ENCODE data around the gene SCN4A. TPM values are rescaled to one million over a fixed set of nuclear protein-coding genes. Genes with fewer than 3 reads are reported as not detected.
A peak's percentile ranks its signal among the peaks of the same experiment; 100 is the strongest.
"Not testable (repeated sequence)": the region's sequence is repeated elsewhere in the genome, so short reads cannot be mapped to it uniquely, and the experiment has no call there.

SCN4A gene
- polyA plus RNA-seq, 2 donors, result 0.01 to 0.08 TPM

GRCh38 chr17:63986821-63987220 lies 14.1 kb upstream of the SCN4A start:
- Histone ChIP-seq H3K27me3 (ENCODE audit: control insufficient read depth in 1 of 2, insufficient read depth in 2 of 2, low read length in 2 of 2) (no peaks in the 10 kb centered on the region), H3K9me3 (ENCODE audit: control insufficient read depth in 2 of 2, insufficient read depth in 1 of 2, low read depth in 1 of 2, low read length in 1 of 2) (peaks cover 0 to under 1% of the 10 kb centered on the region in 2 donors), H3K4me3 (ENCODE audit: low read depth in 1 of 2, low read length in 2 of 2) (no peak overlapping the region), H3K4me1 (ENCODE audit: control insufficient read depth in 2 of 2, insufficient read depth in 2 of 2, low read length in 1 of 2) (peaks cover 3 to 8% of the 10 kb centered on the region in 2 donors), H3K36me3 (ENCODE audit: control insufficient read depth in 2 of 2, insufficient read depth in 2 of 2, low read length in 1 of 2) (no peaks in the 10 kb centered on the region), H3K27ac (ENCODE audit: low read depth in 2 of 2, low read length in 1 of 2) (no peak overlapping the region)
- 38 to 50% methylated on average over 3 of the region's 3 CpGs for WGBS, 2 donors

GRCh38 chr17:63985387-63986140 lies 12.8 kb upstream of the SCN4A start:
- Histone ChIP-seq H3K27ac (ENCODE audit: low read depth in 2 of 2, low read length in 1 of 2) (peak overlapping the region in 1 of 2 donors; percentile 16), H3K4me1 (ENCODE audit: control insufficient read depth in 2 of 2, insufficient read depth in 2 of 2, low read length in 1 of 2) (peaks cover 3 to 8% of the 10 kb centered on the region in 2 donors), H3K9me3 (ENCODE audit: control insufficient read depth in 2 of 2, insufficient read depth in 1 of 2, low read depth in 1 of 2, low read length in 1 of 2) (no peaks in the 10 kb centered on the region), H3K27me3 (ENCODE audit: control insufficient read depth in 1 of 2, insufficient read depth in 2 of 2, low read length in 2 of 2) (no peaks in the 10 kb centered on the region), H3K36me3 (ENCODE audit: control insufficient read depth in 2 of 2, insufficient read depth in 2 of 2, low read length in 1 of 2) (no peaks in the 10 kb centered on the region), H3K4me3 (ENCODE audit: low read depth in 1 of 2, low read length in 2 of 2) (no peak overlapping the region)
- 87 to 88% methylated on average over 13 of the region's 13 CpGs for WGBS, 2 donors

- H3K9me3 ChIP-seq (ENCODE audit: control insufficient read depth in 2 of 2, insufficient read depth in 1 of 2, low read depth in 1 of 2, low read length in 1 of 2), result no peaks in the 10 kb centered on the region
- 60 to 69% methylated on average over 16 of the region's 16 CpGs for WGBS, 2 donors
- no peaks in the 10 kb centered on the region for H3K27me3 ChIP-seq (ENCODE audit: control insufficient read depth in 1 of 2, insufficient read depth in 2 of 2, low read length in 2 of 2)
- H3K36me3 ChIP-seq (ENCODE audit: control insufficient read depth in 2 of 2, insufficient read depth in 2 of 2, low read length in 1 of 2), result no peaks in the 10 kb centered on the region
- no peak overlapping the region for H3K4me3 ChIP-seq (ENCODE audit: low read depth in 1 of 2, low read length in 2 of 2)
- H3K4me1 ChIP-seq (ENCODE audit: control insufficient read depth in 2 of 2, insufficient read depth in 2 of 2, low read length in 1 of 2), result peaks cover 3 to 8% of the 10 kb centered on the region in 2 donors
- H3K27ac ChIP-seq (ENCODE audit: low read depth in 2 of 2, low read length in 1 of 2), result peak overlapping the region in 1 of 2 donors; percentile 21
Measured at GRCh38 chr17:63984651-63985386, 12.1 kb upstream of the SCN4A start.

GRCh38 chr17:63984236-63984635 lies 11.5 kb upstream of the SCN4A start:
- WGBS, 2 donors, result 73 to 78% methylated on average over 5 of the region's 5 CpGs
- no peak overlapping the region for H3K4me3 ChIP-seq (ENCODE audit: low read depth in 1 of 2, low read length in 2 of 2)
- H3K27me3 ChIP-seq (ENCODE audit: control insufficient read depth in 1 of 2, insufficient read depth in 2 of 2, low read length in 2 of 2), result no peaks in the 10 kb centered on the region
- H3K9me3 ChIP-seq (ENCODE audit: control insufficient read depth in 2 of 2, insufficient read depth in 1 of 2, low read depth in 1 of 2, low read length in 1 of 2), result no peaks in the 10 kb centered on the region
- H3K4me1 ChIP-seq (ENCODE audit: control insufficient read depth in 2 of 2, insufficient read depth in 2 of 2, low read length in 1 of 2), result peaks cover 3 to 8% of the 10 kb centered on the region in 2 donors
- peak overlapping the region in 1 of 2 donors; percentile 16 for H3K27ac ChIP-seq (ENCODE audit: low read depth in 2 of 2, low read length in 1 of 2)
- no peaks in the 10 kb centered on the region for H3K36me3 ChIP-seq (ENCODE audit: control insufficient read depth in 2 of 2, insufficient read depth in 2 of 2, low read length in 1 of 2)

- Histone ChIP-seq H3K36me3 (ENCODE audit: control insufficient read depth in 2 of 2, insufficient read depth in 2 of 2, low read length in 1 of 2) (no peaks in the 10 kb centered on the region), H3K27ac (ENCODE audit: low read depth in 2 of 2, low read length in 1 of 2) (no peak overlapping the region), H3K9me3 (ENCODE audit: control insufficient read depth in 2 of 2, insufficient read depth in 1 of 2, low read depth in 1 of 2, low read length in 1 of 2) (no peaks in the 10 kb centered on the region), H3K4me1 (ENCODE audit: control insufficient read depth in 2 of 2, insufficient read depth in 2 of 2, low read length in 1 of 2) (peaks cover 0 to 8% of the 10 kb centered on the region in 2 donors), H3K27me3 (ENCODE audit: control insufficient read depth in 1 of 2, insufficient read depth in 2 of 2, low read length in 2 of 2) (no peaks in the 10 kb centered on the region), H3K4me3 (ENCODE audit: low read depth in 1 of 2, low read length in 2 of 2) (no peak overlapping the region)
- 65 to 74% methylated on average over 7 of the region's 7 CpGs for WGBS, 2 donors
Measured at GRCh38 chr17:63983320-63983719, 10.6 kb upstream of the SCN4A start.

GRCh38 chr17:63982641-63983040 lies 9.9 kb upstream of the SCN4A start:
- not testable (repeated sequence) for H3K4me3 ChIP-seq (ENCODE audit: low read depth in 1 of 2, low read length in 2 of 2); H3K36me3 ChIP-seq (ENCODE audit: control insufficient read depth in 2 of 2, insufficient read depth in 2 of 2, low read length in 1 of 2); H3K9me3 ChIP-seq (ENCODE audit: control insufficient read depth in 2 of 2, insufficient read depth in 1 of 2, low read depth in 1 of 2, low read length in 1 of 2); H3K4me1 ChIP-seq (ENCODE audit: control insufficient read depth in 2 of 2, insufficient read depth in 2 of 2, low read length in 1 of 2); H3K27ac ChIP-seq (ENCODE audit: low read depth in 2 of 2, low read length in 1 of 2); H3K27me3 ChIP-seq (ENCODE audit: control insufficient read depth in 1 of 2, insufficient read depth in 2 of 2, low read length in 2 of 2)
- 96 to 97% methylated on average over 2 of the region's 2 CpGs for WGBS, 2 donors

- no peak overlapping the region for H3K27ac ChIP-seq (ENCODE audit: low read depth in 2 of 2, low read length in 1 of 2)
- H3K27me3 ChIP-seq (ENCODE audit: control insufficient read depth in 1 of 2, insufficient read depth in 2 of 2, low read length in 2 of 2), result no peaks in the 10 kb centered on the region
- WGBS, 2 donors, result 79 to 81% methylated on average over 13 of the region's 13 CpGs
- no peaks in the 10 kb centered on the region for H3K9me3 ChIP-seq (ENCODE audit: control insufficient read depth in 2 of 2, insufficient read depth in 1 of 2, low read depth in 1 of 2, low read length in 1 of 2)
- peaks cover 0 to 8% of the 10 kb centered on the region in 2 donors for H3K4me1 ChIP-seq (ENCODE audit: control insufficient read depth in 2 of 2, insufficient read depth in 2 of 2, low read length in 1 of 2)
- H3K36me3 ChIP-seq (ENCODE audit: control insufficient read depth in 2 of 2, insufficient read depth in 2 of 2, low read length in 1 of 2), result no peaks in the 10 kb centered on the region
- no peak overlapping the region for H3K4me3 ChIP-seq (ENCODE audit: low read depth in 1 of 2, low read length in 2 of 2)
Measured at GRCh38 chr17:63978272-63979200, 5.8 kb upstream of the SCN4A start.

- no peak overlapping the region for H3K27ac ChIP-seq (ENCODE audit: low read depth in 2 of 2, low read length in 1 of 2)
- WGBS, 2 donors, result 71 to 72% methylated on average over 3 of the region's 3 CpGs
- H3K9me3 ChIP-seq (ENCODE audit: control insufficient read depth in 2 of 2, insufficient read depth in 1 of 2, low read depth in 1 of 2, low read length in 1 of 2), result no peaks in the 10 kb centered on the region
- H3K27me3 ChIP-seq (ENCODE audit: control insufficient read depth in 1 of 2, insufficient read depth in 2 of 2, low read length in 2 of 2), result no peaks in the 10 kb centered on the region
- H3K4me1 ChIP-seq (ENCODE audit: control insufficient read depth in 2 of 2, insufficient read depth in 2 of 2, low read length in 1 of 2), result peaks cover 0 to 8% of the 10 kb centered on the region in 2 donors
- no peak overlapping the region for H3K4me3 ChIP-seq (ENCODE audit: low read depth in 1 of 2, low read length in 2 of 2)
- H3K36me3 ChIP-seq (ENCODE audit: control insufficient read depth in 2 of 2, insufficient read depth in 2 of 2, low read length in 1 of 2), result no peaks in the 10 kb centered on the region
Measured at GRCh38 chr17:63976702-63977101, 4.0 kb upstream of the SCN4A start.

GRCh38 chr17:63975541-63976092 lies 2.9 kb upstream of the SCN4A start:
- no peak overlapping the region for H3K4me3 ChIP-seq (ENCODE audit: low read depth in 1 of 2, low read length in 2 of 2)
- peaks cover 0 to 8% of the 10 kb centered on the region in 2 donors for H3K4me1 ChIP-seq (ENCODE audit: control insufficient read depth in 2 of 2, insufficient read depth in 2 of 2, low read length in 1 of 2)
- WGBS, 2 donors, result 83 to 86% methylated on average over 2 of the region's 2 CpGs
- no peaks in the 10 kb centered on the region for H3K27me3 ChIP-seq (ENCODE audit: control insufficient read depth in 1 of 2, insufficient read depth in 2 of 2, low read length in 2 of 2)
- H3K27ac ChIP-seq (ENCODE audit: low read depth in 2 of 2, low read length in 1 of 2), result no peak overlapping the region
- no peaks in the 10 kb centered on the region for H3K36me3 ChIP-seq (ENCODE audit: control insufficient read depth in 2 of 2, insufficient read depth in 2 of 2, low read length in 1 of 2)
- no peaks in the 10 kb centered on the region for H3K9me3 ChIP-seq (ENCODE audit: control insufficient read depth in 2 of 2, insufficient read depth in 1 of 2, low read depth in 1 of 2, low read length in 1 of 2)

All from esophagus (tissue), 2 donors.